Raji (cell line): ENCODE results near the gene HIC1.

ENCODE experiments used
- POLR2A ChIP-seq: IDR thresholded peaks from 2 replicates; pipeline ENCODE4 v1.6.1; 2011; ENCODE audit warnings: low read depth, low read length, control low read depth; ENCODE audit not compliant: insufficient read depth

The HIC1 gene

DNA sequence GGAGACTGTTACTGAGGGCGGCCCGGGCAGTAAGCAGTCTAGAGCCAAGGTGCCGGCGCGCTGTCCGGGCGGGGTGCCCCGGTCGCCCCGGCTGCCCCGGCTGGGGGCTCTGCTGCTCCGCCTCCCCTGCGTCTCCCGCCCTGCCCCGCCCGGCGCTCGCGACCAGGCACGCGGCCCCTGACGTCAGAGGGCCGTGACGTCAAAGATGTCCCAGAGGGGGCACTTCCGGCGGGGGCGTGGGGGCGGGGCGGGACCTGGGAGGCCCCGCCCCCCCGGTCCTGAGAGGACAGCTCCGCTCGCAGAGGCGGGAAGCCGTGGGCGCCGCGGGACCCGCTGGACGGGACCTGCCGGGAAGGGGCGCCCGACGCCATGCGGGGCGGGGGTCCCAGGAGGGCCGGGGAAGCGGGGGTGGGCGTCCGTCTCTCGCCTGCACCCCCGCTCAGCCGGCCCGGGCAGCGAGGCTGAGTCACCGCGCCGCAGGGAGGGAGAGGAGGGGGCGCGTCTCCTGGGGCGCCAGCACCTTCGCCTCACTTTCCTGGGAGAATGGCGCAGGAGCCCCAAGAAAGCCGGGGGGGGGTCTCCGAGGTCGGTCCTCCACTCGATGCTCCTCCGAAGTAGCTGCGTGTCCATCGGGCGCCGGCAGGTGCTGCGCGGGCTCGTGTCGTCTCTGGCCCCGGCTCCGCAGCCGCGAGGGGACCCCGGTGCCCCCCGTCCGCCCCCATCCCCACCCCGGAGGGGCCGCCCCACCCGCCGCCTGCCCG is 4.4 kb upstream of the HIC1 start:
- no peak for TF ChIP-seq POLR2A

DNA sequence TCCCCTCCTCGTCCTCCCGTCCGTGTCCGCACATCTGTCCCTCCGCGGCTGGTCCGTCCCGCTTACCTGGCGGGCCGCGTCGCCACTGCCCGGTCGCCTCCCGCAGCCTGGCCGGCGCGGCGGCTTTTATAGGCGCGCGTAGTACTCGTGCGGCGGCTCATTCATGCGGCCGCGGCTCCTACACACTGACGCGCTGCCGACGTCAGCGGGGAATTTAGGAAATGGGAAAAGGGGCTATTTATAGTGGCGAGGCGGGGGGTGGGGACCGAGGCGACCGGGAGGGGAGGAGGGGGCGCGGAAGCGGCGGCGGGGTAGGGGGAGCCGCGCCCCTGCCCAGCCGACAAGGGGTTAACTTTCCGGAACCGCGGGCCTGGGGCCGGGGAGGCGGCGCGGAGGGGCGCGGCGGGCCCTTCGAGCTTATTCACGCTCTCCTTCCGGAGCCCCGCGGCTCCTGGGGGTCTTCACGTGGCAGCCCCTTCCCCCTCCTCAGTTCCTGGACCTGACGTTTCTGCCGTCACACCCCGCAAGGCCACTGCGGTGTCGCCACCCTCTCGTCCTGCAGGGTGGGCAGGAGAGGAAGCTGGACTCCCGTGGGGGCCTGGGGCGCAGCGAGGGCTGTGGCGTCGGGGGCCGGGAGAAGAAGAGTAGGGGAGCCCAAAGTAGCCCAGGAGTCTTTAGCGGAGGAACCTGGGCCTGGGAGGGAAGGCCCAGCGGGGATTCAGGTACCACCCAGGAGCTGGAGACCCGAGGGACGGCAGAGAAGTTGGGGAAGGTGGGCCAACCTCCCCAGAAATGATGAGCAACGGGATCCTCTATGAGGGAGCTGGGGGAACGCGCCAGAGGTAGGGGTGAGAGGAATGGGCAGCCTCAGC is 3.6 kb upstream of the HIC1 start:
- no peak for TF ChIP-seq POLR2A

DNA sequence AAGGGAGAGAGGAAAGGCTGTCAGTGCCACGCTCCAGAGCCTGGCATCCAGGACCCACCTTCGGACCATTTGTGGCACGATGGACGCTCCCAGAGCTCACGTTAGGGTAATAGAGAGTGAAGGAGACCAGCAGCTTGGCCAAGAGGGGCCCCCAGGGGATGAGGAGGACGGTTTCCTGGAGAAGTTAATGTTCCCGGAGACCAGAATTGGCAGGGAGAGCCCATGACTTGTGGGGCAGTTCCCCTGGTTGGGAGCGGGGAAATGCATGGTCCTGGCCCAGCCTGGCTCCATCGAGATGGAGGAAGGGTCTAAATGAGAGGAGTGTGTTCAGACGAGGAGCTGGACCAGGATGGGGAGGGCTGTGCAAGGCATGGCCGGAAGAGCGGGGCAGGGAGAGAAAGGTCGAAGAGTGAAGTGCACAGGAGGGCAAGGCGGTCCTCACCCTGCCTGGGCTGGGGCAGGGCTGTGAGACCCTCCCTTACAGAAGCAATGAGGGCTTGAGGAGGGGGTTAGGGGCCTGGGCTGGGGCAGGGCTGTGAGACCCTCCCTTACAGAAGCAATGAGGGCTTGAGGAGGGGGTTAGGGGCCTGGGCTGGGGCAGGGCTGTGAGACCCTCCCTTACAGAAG is 2.9 kb upstream of the HIC1 start:
- no peak for TF ChIP-seq POLR2A

DNA sequence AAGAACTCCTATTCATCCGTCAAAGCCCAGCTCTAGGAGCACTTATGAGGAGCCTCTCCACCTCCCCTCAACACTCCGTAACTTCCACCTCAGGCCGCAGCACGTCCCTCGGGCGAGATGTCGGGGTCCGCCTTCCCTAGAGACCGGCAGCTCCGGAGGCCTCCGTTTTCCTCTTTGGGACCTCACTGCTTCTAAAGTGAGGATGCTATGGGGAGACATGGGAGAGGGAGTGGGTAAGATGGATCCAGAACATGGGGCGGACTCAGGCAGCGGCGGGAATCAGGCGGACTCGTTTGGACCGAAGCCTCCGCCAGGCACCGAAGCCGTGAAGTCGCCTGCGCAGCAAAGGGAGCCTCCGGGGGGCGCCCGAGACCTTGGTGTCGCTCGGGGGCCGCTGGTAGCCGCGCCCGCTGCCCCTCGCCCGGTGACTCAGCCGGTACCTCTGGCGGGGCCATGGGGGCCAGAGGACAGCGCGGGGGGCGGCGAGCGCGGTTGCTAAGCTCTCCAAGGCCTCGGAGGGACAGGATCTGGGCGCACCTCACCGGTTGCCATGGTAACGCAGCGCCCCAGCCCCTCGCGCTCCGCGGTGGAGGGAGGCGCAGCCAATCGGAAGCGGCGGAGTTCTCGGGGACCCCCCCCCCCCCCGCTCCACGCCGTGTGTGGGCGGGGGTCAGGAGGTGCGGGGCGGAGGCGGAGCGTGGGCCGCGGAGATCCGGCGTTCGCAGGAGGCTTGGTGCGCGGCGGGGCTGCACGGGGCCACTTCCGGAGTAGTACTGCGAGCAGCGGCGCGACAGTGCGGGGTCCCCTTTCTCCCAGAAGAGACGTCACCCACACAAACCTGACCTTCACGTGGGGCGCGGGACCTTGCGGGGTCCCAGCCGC is 1.3 kb upstream of the HIC1 start:
- TF ChIP-seq POLR2A, result no peak

DNA sequence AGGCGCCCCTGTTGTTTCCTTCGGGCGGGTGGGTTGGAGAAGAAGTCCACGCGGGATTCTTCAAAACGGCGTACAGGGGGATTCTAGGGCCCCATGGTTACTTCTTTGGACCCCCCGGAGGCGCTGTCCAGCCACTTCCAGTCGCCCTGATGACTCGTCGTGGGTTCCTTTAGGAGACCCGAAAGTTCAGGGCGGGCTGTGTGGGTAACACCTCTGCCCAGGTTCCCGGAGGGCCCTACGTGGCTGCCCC is 716 bp upstream of the HIC1 start:
- no peak for TF ChIP-seq POLR2A

DNA sequence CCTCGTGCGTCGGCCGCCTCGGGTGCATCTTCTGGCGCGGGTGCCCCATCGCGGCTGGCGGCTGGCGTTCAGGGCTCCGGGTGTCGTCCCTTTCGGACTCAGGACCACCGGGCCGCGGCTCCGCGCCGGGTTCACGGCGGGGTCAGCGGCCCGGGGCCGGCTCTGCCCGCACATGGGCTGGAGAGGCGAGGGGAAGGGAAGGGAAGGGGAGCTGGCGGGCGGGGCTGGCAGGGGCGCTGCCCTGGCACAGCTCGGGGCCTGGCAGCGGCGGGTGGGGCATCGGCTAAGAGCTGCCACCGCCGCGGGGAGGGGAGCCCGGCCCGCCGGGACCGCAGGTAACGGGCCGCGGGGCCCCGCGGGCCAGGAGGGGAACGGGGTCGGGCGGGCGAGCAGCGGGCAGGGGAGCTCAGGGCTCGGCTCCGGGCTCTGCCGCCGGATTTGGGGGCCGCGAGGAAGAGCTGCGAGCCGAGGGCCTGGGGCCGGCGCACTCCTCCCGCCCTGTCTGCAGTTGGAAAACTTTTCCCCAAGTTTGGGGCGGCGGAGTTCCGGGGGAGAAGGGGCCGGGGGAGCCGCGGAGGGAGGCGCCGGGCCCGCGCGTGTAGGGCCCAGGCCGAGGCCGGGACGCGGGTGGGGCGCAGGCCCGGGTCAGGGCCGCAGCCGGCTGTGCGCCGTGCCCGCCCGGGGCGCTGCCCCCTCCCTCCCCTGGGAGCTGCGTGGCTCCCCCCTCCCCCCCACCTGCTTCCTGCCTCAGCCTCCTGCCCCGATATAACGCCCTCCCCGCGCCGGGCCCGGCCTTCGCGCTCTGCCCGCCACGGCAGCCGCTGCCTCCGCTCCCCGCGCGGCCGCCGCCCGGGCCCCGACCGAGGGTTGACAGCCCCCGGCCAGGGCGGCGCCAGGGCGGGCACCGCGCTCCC is 646 bp downstream of the HIC1 start:
- no peak for TF ChIP-seq POLR2A

DNA sequence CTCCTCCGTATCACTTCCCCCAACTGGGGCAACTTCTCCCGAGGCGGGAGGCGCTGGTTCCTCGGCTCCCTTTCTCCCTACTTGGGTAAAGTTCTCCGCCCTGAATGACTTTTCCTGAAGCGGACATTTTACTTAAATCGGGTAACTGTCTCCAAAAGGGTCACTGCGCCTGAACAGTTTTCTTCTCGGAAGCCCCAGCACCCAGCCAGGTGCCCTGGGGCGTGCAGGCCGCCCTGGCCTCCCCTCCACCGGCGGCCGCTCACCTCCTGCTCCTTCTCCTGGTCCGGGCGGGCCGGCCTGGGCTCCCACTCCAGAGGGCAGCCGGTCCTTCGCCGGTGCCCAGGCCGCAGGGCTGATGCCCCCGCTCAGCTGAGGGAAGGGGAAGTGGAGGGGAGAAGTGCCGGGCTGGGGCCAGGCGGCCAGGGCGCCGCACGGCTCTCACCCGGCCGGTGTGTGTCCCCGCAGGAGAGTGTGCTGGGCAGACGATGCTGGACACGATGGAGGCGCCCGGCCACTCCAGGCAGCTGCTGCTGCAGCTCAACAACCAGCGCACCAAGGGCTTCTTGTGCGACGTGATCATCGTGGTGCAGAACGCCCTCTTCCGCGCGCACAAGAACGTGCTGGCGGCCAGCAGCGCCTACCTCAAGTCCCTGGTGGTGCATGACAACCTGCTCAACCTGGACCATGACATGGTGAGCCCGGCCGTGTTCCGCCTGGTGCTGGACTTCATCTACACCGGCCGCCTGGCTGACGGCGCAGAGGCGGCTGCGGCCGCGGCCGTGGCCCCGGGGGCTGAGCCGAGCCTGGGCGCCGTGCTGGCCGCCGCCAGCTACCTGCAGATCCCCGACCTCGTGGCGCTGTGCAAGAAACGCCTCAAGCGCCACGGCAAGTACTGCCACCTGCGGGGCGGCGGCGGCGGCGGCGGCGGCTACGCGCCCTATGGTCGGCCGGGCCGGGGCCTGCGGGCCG is 1.6 kb downstream of the HIC1 start:
- no peak for TF ChIP-seq POLR2A

DNA sequence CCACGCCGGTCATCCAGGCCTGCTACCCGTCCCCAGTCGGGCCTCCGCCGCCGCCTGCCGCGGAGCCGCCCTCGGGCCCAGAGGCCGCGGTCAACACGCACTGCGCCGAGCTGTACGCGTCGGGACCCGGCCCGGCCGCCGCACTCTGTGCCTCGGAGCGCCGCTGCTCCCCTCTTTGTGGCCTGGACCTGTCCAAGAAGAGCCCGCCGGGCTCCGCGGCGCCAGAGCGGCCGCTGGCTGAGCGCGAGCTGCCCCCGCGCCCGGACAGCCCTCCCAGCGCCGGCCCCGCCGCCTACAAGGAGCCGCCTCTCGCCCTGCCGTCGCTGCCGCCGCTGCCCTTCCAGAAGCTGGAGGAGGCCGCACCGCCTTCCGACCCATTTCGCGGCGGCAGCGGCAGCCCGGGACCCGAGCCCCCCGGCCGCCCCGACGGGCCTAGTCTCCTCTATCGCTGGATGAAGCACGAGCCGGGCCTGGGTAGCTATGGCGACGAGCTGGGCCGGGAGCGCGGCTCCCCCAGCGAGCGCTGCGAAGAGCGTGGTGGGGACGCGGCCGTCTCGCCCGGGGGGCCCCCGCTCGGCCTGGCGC is 2.4 kb downstream of the HIC1 start:
- TF ChIP-seq POLR2A, result no peak

DNA sequence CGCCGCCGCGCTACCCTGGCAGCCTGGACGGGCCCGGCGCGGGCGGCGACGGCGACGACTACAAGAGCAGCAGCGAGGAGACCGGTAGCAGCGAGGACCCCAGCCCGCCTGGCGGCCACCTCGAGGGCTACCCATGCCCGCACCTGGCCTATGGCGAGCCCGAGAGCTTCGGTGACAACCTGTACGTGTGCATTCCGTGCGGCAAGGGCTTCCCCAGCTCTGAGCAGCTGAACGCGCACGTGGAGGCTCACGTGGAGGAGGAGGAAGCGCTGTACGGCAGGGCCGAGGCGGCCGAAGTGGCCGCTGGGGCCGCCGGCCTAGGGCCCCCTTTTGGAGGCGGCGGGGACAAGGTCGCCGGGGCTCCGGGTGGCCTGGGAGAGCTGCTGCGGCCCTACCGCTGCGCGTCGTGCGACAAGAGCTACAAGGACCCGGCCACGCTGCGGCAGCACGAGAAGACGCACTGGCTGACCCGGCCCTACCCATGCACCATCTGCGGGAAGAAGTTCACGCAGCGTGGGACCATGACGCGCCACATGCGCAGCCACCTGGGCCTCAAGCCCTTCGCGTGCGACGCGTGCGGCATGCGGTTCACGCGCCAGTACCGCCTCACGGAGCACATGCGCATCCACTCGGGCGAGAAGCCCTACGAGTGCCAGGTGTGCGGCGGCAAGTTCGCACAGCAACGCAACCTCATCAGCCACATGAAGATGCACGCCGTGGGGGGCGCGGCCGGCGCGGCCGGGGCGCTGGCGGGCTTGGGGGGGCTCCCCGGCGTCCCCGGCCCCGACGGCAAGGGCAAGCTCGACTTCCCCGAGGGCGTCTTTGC is 3.1 kb downstream of the HIC1 start:
- TF ChIP-seq POLR2A, result no peak

DNA sequence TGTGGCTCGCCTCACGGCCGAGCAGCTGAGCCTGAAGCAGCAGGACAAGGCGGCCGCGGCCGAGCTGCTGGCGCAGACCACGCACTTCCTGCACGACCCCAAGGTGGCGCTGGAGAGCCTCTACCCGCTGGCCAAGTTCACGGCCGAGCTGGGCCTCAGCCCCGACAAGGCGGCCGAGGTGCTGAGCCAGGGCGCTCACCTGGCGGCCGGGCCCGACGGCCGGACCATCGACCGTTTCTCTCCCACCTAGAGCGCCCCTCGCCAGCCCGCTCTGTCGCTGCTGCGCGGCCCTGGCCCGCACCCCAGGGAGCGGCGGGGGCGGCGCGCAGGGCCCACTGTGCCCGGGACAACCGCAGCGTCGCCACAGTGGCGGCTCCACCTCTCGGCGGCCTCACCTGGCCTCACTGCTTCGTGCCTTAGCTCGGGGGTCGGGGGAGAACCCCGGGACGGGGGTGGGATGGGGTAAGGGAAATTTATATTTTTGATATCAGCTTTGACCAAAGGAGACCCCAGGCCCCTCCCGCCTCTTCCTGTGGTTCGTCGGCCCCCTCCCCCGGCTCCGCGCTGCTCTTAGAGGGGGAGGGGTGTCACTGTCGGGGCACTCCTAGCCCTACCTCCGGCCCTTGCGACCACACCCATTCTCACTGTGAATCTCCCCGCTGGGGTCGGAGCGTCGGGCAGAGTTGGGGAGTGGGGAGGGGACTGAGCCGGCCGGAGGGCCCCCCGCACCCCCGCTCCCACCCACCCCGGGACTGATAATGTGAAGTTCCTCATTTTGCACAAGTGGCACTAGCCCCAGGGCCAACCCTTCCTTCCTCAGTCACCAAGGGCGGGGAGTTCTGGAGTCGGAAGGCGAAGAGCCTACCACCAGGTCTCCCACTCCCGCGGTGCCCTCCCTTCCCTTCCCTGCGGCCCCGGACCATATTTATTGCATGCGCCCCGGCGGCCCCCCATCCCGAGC is 4.0 kb downstream of the HIC1 start:
- no peak for TF ChIP-seq POLR2A
